GM10266 (cell line): ENCODE data around the gene MAN2A1.

Experiments
- DNase-seq: peaks from one replicate; pipeline ENCODE4 v3.0.0; 2012; ENCODE audit errors: extremely low spot score
- CTCF ChIP-seq: IDR thresholded peaks from 2 replicates; pipeline ENCODE4 v1.5.1; 2012; ENCODE audit warnings: mild to moderate bottlenecking, low read depth; ENCODE audit not compliant: control insufficient read depth, insufficient read depth; ENCODE audit errors: missing control alignments

Gene MAN2A1

GRCh38 chr5:109901628-109901981 is 211.9 kb downstream of the MAN2A1 start:
- DNase-seq = no peak
- TF ChIP-seq CTCF = no peak

GRCh38 chr5:109903061-109903460 is 213.3 kb downstream of the MAN2A1 start:
- no peak for TF ChIP-seq CTCF

GRCh38 chr5:109905906-109906305 is 216.2 kb downstream of the MAN2A1 start:
- DNase-seq = no peak
- TF ChIP-seq CTCF = no peak

More at GRCh38 chr5:109903061-109903460, 213.3 kb downstream of the MAN2A1 start:
- DNase-seq = no peak

- no peak for TF ChIP-seq CTCF
- no peak for DNase-seq
These were observed 217.5 kb downstream of the MAN2A1 start for GRCh38 chr5:109907189-109907588.

DNA sequence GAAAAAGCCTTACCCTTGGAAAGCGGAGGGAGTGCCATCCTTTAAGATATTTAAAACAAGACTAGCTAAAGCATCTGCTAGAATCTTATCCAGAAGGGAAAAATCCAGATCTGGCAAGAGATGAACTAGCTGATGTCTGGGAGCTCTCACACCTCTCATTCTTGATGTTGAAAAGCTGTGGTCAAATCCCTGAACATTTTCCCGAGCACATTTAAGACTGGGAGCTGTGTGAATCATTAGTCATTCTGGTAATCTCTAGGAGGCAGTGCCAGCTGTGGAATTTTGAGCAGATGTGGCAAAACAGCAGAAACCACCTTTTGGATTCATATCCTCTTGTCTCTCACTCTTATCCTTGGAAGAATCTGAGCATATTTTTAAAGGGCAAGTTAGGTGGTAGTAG is 218.0 kb downstream of the MAN2A1 start:
- TF ChIP-seq CTCF = no peak
- DNase-seq = no peak

GRCh38 chr5:109908366-109908765 is 218.6 kb downstream of the MAN2A1 start:
- TF ChIP-seq CTCF = no peak
- no peak for DNase-seq

- no peak for DNase-seq
- no peak for TF ChIP-seq CTCF
These were observed 221.1 kb downstream of the MAN2A1 start for GRCh38 chr5:109910874-109911273.
